ENCODE measurements around the gene IFT122. TPM values are rescaled to one million over a fixed set of nuclear protein-coding genes. Genes with fewer than 3 reads are reported as not detected.

IFT122 gene
- total RNA-seq, 3 donors from 2014 or later: 43.2 to 60.6 (median 45.8) TPM

- H3K4me3 ChIP-seq: peak overlapping the region; percentile 77 to 88 (median 87)
Measured at GRCh38 chr3:129398803-129399144, 41.2 kb upstream of the IFT122 start.

DNA sequence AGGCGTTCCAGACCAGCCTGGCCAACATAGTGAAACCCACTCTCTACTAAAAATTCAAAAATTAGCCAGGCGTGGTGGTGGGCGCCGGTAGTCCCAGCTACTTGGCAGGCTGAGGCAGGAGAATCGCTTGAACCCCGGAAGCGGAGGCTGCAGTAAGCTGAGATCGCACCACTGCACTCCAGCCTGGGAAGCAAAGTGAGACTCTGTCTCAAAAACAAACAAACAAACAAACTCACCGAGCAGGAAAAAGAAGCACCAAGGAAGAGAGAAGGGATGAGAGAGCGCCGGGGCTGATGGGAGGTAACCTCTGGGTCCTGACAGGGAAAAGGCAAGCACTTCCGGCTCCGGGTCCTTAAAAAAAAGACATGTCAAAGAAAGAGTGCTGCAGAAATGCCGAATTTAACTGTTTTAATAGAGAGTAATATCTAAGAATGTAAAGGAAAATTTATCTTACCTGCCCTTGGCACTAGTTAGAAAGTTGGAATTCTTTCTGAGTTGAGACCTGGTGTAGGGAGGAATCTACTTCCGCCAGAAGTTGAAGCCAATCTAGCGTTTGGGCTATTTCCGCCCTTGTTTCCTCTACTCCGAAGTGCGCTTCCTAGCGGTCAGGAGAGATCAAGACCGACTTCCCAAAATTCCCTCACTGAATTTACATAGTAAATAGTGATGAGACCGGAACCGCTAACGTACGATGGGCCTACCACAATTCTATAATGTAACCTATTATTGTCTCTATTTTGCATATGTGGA is 40.7 kb upstream of the IFT122 start:
- peak; percentile 66 to 67 for DNase-seq (ENCODE audit: low spot score in 2 of 2)
- intact Hi-C loops (cut with DNase I; ENCODE audit: low total_unique reads): no loop called here
- peak overlapping the region; percentile 88 to 90 for H3K27ac ChIP-seq

More at GRCh38 chr3:129398803-129399144, 41.2 kb upstream of the IFT122 start:
- no peaks in the 10 kb centered on the region for H3K9me3 ChIP-seq
- H3K4me1 ChIP-seq: peaks cover 0 to 6% of the 10 kb centered on the region in 2 donors
- intact Hi-C loops (cut with DNase I; ENCODE audit: low total_unique reads): no loop called here
- H3K36me3 ChIP-seq: no peaks in the 10 kb centered on the region
- H3K27ac ChIP-seq: peak overlapping the region; percentile 88 to 90
- H3K27me3 ChIP-seq: no peaks in the 10 kb centered on the region
- TF ChIP-seq, protein P1, sequence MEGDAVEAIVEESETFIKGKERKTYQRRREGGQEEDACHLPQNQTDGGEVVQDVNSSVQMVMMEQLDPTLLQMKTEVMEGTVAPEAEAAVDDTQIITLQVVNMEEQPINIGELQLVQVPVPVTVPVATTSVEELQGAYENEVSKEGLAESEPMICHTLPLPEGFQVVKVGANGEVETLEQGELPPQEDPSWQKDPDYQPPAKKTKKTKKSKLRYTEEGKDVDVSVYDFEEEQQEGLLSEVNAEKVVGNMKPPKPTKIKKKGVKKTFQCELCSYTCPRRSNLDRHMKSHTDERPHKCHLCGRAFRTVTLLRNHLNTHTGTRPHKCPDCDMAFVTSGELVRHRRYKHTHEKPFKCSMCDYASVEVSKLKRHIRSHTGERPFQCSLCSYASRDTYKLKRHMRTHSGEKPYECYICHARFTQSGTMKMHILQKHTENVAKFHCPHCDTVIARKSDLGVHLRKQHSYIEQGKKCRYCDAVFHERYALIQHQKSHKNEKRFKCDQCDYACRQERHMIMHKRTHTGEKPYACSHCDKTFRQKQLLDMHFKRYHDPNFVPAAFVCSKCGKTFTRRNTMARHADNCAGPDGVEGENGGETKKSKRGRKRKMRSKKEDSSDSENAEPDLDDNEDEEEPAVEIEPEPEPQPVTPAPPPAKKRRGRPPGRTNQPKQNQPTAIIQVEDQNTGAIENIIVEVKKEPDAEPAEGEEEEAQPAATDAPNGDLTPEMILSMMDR (IDR thresholded peaks at IDR 0.05): no peak
- TF ChIP-seq POLR2A (IDR thresholded peaks at IDR 0.05): no peak
- TF ChIP-seq POLR2AphosphoS5 (IDR thresholded peaks at IDR 0.05): no peak
- DNase-seq (ENCODE audit: low spot score in 2 of 2): no peak

DNA sequence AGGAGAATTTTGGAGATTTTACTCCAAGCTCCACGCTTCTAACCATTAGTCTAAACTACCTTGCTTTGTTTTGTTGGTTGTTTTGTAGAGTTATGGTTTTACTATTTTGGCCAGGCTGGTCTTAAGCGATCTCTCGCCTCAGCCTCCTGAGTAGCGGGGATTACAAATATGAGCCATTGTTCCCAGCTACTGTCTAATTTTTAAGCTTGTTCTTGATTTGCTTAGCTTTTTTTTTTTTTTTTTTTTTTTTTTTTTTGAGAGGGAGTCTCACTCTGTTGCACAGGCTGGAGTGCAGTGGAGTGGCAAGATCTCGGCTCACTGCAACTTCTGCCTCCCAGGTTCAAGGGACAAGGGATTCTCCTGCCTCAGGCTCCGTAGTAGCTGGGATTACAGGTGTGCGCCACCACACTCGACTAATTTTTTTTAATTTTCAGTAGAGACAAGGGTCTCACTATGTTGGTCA is 40.1 kb upstream of the IFT122 start:
- peaks cover 0 to 6% of the 10 kb centered on the region in 2 donors for H3K4me1 ChIP-seq
- peak overlapping the region; percentile 88 to 90 for H3K27ac ChIP-seq
- no peaks in the 10 kb centered on the region for H3K9me3 ChIP-seq
- TF ChIP-seq POLR2A (IDR thresholded peaks at IDR 0.05) (no peak), POLR2AphosphoS5 (IDR thresholded peaks at IDR 0.05) (peak in 1 of 3 donors; percentile 32)
- TF ChIP-seq, protein P1 (IDR thresholded peaks at IDR 0.05): no peak
- DNase-seq (ENCODE audit: low spot score in 2 of 2): no peak
- H3K36me3 ChIP-seq: no peaks in the 10 kb centered on the region
- peak overlapping the region; percentile 77 to 88 (median 87) for H3K4me3 ChIP-seq
- H3K27me3 ChIP-seq: no peaks in the 10 kb centered on the region
- intact Hi-C loops (cut with DNase I; ENCODE audit: low total_unique reads): no loop called here

More for the DNA sequence above, 40.7 kb upstream of the IFT122 start:
- Histone ChIP-seq H3K4me1 (peaks cover 0 to 6% of the 10 kb centered on the region in 2 donors), H3K9me3 (no peaks in the 10 kb centered on the region), H3K4me3 (peak overlapping the region; percentile 77 to 88 (median 87)), H3K36me3 (no peaks in the 10 kb centered on the region), H3K27me3 (no peaks in the 10 kb centered on the region)
- TF ChIP-seq POLR2A (IDR thresholded peaks at IDR 0.05) (no peak), POLR2AphosphoS5 (IDR thresholded peaks at IDR 0.05) (peak in 1 of 3 donors; percentile 48)
- TF ChIP-seq, protein P1 (IDR thresholded peaks at IDR 0.05): peak; percentile 73 to 88 (median 80)

DNA sequence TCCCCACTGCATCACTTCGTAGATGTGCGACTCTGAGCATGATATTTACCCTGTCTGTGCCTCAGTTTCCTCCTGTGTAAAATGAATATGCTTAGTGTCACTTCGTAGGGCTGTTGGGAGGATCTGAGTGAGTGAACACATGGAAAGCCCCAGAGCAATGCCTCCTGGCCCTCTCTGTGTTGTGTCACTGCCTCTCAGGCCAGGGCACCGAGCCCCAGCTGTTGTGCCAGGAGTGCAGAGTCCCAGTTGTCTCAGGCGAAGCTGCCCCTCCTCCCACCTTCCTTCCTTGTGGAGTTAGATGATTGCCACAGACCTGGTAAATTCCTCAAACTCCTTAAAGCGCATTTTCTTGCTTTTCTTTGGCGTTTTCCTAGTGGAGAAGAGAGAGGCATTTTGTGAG is 37.8 kb upstream of the IFT122 start:
- TF ChIP-seq POLR2A (IDR thresholded peaks at IDR 0.05): no peak
- TF ChIP-seq, protein P1 (IDR thresholded peaks at IDR 0.05): no peak
- TF ChIP-seq POLR2AphosphoS5 (IDR thresholded peaks at IDR 0.05): no peak

DNA sequence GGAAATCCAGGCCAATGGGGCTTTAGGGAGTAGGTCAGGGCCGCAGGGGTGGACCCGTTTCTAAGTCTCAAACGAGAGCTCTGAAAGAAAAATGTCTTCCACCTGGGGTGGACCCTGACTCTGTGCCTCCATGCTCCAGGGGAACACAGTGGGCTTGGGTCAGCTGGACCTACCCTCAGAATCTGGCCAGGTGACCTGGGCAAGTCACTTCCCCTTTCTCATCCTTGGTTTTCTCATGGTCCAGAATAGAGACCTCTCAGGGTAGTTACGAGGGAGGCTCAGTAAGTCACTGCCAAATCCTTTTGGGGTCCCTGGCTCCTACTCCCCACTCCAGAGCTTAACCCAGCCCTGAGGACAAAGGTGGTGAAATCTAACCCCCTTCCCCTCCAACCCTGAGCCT is 37.4 kb upstream of the IFT122 start:
- Histone ChIP-seq H3K4me1 (peaks cover 0 to 6% of the 10 kb centered on the region in 2 donors), H3K27ac (no peak overlapping the region), H3K9me3 (no peaks in the 10 kb centered on the region), H3K27me3 (no peaks in the 10 kb centered on the region), H3K36me3 (no peaks in the 10 kb centered on the region), H3K4me3 (no peak overlapping the region)
- TF ChIP-seq, protein P1 (IDR thresholded peaks at IDR 0.05): no peak
- TF ChIP-seq POLR2AphosphoS5 (IDR thresholded peaks at IDR 0.05) (no peak), POLR2A (IDR thresholded peaks at IDR 0.05) (no peak)
- DNase-seq (ENCODE audit: low spot score in 2 of 2): no peak
- intact Hi-C loops (cut with DNase I; ENCODE audit: low total_unique reads): no loop called here

More for the DNA sequence above, 37.8 kb upstream of the IFT122 start:
- Histone ChIP-seq H3K4me1 (peaks cover 0 to 6% of the 10 kb centered on the region in 2 donors), H3K27me3 (no peaks in the 10 kb centered on the region), H3K36me3 (no peaks in the 10 kb centered on the region), H3K4me3 (no peak overlapping the region), H3K27ac (no peak overlapping the region), H3K9me3 (no peaks in the 10 kb centered on the region)
- intact Hi-C loops (cut with DNase I; ENCODE audit: low total_unique reads): no loop called here
- no peak for DNase-seq (ENCODE audit: low spot score in 2 of 2)
